OCI-LY7 (cell line): ENCODE data around the gene ANKRD13A.

Source experiments
- CTCF ChIP-seq: fragments of 200-600 bp; sonication (generic); conservative IDR thresholded peaks from 2 replicates; pipeline ENCODE4 v1.5.1; 2014; ENCODE audit warnings: mild to moderate bottlenecking, antibody characterized with exemption, low read length, moderate library complexity, mixed read lengths
- EZH2phosphoT487 ChIP-seq: fragments of 200-600 bp; sonication (generic); IDR thresholded peaks from 2 replicates; pipeline ENCODE4 v1.6.1; 2018; ENCODE audit warnings: low read depth, borderline replicate concordance, mild to moderate bottlenecking, mixed run types, antibody characterized with exemption, low read length, moderate library complexity, mixed read lengths

GRCh38 chr12:109963330-109963729 is 35.9 kb upstream of the ANKRD13A start:
- TF ChIP-seq CTCF (no peak), EZH2phosphoT487 (no peak)
